NCI-H345 treated with DMSO at 0.1 percent for 48 hours (cell line): ENCODE results near the gene OSBPL7.
"Not testable (repeated sequence)": the region's sequence is repeated elsewhere in the genome, so short reads cannot be mapped to it uniquely, and the experiment has no call there.

Source experiments
- DNase-seq: peaks from one replicate; lab custom pipeline; 2025; ENCODE audit not compliant: unreplicated experiment; lab: John Stamatoyannopoulos, UW

The OSBPL7 gene

GRCh38 chr17:47776330-47777197 lies 45.0 kb downstream of the OSBPL7 start:
- peak; percentile 23 for DNase-seq

- no peak for DNase-seq
Measured at GRCh38 chr17:47774987-47775580, 46.5 kb downstream of the OSBPL7 start.

- no peak for DNase-seq
Measured at GRCh38 chr17:47774331-47774730, 47.3 kb downstream of the OSBPL7 start.

- not testable (repeated sequence) for DNase-seq
Measured at GRCh38 chr17:47773649-47774048, 47.9 kb downstream of the OSBPL7 start.

- DNase-seq, result no peak
Measured at GRCh38 chr17:47763913-47764582, 57.5 kb downstream of the OSBPL7 start.

DNA sequence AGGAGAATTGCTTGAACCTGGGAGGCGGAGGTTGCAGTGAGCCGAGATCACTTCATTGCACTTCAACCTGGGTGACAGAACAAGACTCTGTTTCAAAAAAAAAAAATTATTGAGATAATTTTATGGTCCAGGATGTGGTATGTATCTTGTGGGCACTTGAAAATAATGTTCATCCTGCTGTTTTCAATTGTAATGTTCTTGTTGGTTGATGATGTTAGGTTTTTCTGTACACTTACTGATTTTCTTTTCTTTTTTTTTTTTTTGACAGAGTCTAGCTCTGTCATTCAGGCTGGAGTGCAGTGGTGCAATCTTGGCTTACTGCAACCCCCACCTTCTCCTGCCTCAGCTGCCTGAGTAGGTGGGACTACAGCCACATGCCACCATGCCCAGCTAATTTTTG lies 58.9 kb downstream of the OSBPL7 start:
- DNase-seq, result no peak

GRCh38 chr17:47760409-47761140 lies 61.0 kb downstream of the OSBPL7 start:
- DNase-seq, result no peak

DNA sequence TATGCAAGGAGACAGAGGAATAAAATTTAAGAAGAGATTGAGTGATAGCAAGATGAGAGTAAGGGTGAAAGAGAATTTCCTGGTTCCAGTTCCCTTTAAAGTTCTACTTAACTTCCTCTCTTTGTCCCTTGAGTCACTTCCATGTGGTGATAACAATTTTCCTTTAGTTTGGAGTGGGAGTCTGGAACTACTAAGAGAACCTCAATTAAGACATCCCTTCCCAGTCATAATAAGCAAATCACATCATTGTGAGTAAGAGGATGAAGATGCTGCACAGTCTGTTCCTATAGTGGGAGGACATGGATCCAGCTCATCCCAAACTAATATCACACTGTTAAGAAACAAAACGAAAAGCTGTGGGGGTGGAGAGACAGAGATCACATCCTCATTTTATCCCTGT lies 64.2 kb downstream of the OSBPL7 start:
- no peak for DNase-seq
